H4 (cell line): ENCODE data around the gene PHKA2. TPM values are rescaled to one million over a fixed set of nuclear protein-coding genes. Genes with fewer than 3 reads are reported as not detected.

Experiments
- DNase-seq: peaks from one replicate; pipeline ENCODE4 v3.0.0-alpha.2; 2015; ENCODE audit warnings: low spot score
- total RNA-seq: library from RNA; depleted of rRNA; stranded (reverse); fragments of >200 nt; shearing (Covaris generic); gene quantifications from 2 replicates; pipeline ENCODE4 v1.2.3, GENCODE V29; 2014

The PHKA2 gene
- total RNA-seq, 1 experiment from 2014 or later = 5.2 TPM

DNA sequence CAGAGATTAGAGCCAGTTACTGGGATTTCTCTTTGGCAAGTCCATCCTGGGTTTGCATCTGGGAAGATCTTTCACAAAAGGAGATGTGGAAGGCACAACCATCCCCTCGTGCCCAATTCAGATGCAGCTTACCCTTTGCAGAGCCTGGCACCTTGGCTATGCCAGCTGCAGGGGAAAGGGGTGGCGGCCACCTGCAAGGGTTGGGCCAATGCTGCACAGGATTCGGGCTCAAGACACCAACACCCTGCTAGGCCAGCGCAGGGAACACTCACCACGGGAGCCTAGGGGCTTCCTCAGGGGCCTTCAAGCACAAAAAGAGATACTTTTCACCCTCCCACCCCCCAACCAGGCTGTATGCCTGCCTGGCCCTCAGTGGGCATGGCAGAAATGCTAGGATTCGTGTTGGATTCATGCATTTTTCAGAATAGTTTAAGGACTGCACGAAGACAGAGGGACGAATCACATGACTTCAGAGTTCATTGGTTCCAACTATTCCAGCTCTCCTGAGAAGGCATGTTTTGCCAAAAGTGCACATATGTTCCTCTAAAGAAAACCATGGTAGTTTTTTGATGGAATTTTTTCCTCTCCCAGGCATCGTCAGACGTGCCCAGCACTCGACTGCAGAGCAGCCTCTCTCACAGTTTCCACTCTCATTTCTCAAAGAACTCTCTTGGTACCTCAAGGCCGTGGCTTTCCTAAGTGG lies 94.4 kb downstream of the PHKA2 start:
- no peak for DNase-seq

DNA sequence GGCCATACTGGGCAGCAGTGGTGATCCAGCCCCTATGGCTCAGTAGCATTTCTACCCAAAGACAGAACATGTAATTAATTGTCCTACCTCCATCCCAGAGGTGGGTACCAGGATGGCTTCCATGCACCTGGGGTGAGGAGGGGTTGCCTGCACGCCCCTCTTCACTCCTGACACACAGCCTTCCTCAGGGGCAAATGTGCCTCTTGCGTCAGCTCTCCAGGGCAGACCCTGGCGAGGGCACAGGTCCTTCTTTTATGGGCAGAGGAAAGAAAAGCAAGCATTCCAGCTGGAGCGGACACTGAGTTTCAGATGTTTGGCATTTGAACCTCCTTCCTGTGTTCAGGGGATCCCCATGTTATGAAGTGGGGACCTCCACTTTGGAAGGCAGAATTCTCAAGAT lies 95.6 kb downstream of the PHKA2 start:
- DNase-seq = no peak

DNA sequence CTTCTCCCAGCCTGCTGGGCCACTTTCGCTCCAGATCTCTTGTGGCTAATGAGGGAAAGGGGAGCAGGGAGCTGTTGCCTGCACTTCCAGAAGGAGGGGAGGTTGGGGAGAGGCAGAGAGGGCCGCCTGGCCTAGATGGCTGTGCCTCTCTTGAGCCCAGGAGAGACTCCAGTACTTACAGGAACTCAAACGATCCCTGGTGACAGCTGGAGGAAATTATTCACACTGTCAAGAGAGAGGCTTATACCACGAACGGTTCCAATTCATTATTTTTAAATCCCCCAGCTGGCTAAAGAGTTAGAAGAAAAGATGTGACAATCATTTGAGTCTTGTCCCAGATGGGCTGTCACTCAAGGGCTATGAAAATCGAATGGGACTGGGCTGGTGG lies 96.1 kb downstream of the PHKA2 start:
- no peak for DNase-seq

DNA sequence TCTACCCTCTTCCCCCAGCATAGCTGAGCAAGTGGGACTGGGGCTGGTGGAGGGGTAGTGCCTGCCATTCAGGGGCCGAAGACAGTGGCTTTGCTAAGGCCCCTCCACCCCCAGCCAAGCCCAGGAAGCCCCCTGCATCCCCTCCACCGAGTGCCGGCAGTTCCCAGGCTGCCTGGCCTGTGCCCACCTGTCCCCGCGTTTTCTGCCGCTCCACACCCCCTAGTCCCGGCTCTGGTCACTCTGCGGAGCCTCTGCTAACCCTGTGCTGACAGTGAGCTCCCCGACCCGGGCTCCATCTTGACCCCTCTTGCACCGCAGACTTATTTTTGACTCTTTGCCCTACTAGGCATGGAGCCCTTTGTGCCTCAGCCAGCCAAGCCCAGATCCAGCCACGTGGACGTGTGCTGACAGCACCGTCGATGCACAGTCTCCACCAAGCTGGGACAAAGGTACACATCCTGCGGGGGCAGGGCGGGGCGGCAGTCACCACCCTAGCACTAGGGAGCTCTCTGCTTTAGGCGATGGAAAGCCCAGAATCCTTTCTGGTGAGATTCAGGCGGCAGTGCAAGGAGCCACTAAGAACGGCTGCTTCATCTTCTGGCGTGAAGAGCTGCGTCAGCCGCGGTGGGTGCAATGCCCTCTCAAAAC lies 96.6 kb downstream of the PHKA2 start:
- no peak for DNase-seq

DNA sequence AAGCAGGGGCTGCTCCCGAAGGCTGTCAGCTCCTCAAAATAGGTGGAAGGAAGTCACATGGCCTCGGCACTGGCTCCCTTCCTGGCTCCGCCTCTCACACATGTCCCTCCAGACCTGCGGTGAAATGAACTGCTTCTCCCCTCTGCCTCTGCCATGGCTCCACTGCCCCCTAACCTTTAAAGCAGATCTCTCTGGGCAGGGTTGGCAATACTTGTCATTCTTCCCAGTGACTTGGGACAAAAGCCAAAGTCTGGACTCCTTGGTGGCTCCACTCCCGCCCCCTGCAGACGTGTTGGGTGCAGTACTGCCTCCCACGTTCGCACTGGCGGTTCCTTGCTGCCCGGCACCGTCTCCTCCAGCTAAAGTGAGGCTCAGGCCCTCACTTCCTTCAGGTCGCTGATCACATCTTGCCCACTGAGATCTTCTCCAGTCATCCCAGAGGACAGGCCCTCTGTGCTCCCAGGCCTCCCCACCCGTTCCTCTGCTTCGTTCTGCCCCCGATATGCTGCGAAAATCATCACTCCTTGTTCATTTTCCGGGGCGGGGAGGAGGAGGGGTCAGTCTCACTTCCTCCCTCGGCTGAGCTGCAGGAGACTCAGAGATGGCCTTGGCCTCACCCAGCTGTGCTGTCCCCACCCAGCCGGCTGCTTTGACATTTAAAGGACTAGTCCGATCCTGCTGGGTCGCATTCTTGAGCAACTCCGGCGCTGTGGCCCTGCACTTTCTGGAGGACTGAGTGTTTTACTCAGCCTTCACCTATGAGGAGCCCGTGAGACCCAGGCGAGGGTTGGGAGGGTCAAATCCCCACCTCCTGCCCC lies 97.4 kb downstream of the PHKA2 start:
- peak; percentile 83 for DNase-seq

DNA sequence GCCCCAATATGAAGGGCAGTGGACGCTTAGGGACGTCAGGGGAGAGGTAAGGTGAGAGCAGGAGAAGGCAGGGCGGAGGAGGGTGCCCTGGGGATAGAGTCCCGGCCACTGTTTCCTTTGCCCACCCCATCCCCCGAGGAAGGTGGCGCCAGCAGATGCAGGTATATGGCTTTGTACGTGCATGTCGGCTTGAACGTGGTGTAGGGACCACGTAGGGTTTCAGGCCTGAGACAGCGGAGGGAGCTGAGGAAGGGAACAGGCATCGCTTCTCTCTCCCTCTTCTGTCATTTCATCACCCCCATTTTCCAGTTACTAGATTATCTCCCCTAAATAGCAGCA lies 97.9 kb downstream of the PHKA2 start:
- no peak for DNase-seq

DNA sequence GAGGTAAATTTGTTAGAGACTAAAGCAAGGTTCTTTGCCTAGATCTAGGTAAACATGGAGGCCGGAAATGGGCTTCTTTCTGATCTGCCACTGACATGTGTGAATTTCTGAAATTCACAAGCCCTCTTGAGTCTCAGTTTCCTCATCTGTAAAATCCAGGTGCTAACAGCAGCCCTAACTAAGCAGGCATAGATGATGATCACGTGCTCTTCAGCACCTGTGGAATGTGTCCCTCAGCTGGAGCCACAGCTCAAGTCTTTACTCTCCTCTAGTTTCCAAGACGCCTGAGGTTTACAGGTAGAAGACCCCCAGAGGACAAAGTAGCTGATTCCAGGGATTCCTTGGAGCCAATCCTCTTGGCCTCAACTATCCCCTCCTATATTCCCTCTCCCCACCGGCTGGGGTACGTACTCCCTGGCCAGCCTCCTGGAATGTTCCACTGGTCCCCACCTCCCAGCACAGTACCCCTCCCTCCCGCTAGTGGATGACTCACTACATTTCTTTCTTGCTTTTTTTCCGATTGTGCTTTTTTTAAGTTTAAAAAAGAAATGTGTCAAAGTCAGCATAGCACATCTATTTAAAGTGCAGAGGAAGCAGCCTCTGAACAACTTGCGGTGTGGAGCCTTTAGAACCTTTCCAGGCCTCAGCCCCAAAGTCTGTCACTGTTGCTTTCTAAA lies 98.4 kb downstream of the PHKA2 start:
- no peak for DNase-seq

DNA sequence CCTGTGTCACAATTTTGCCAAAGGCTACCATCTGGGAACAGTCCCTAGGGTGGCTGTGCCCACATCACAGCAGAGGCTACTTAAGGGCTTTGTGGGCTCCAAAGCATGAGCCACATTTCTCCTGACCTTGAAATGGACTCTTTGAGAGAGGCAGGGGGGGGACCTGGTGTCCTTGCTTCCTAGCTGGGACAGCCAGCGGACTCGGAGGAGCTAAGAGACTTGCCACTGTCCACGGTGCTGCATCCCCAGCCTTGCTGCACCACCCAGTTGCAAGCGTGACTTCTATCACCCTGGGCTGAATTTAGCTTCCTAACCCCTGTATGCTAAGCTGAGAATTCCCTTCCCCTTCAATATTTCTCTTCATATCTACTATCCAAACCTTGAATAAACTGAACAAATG lies 99.0 kb downstream of the PHKA2 start:
- no peak for DNase-seq

DNA sequence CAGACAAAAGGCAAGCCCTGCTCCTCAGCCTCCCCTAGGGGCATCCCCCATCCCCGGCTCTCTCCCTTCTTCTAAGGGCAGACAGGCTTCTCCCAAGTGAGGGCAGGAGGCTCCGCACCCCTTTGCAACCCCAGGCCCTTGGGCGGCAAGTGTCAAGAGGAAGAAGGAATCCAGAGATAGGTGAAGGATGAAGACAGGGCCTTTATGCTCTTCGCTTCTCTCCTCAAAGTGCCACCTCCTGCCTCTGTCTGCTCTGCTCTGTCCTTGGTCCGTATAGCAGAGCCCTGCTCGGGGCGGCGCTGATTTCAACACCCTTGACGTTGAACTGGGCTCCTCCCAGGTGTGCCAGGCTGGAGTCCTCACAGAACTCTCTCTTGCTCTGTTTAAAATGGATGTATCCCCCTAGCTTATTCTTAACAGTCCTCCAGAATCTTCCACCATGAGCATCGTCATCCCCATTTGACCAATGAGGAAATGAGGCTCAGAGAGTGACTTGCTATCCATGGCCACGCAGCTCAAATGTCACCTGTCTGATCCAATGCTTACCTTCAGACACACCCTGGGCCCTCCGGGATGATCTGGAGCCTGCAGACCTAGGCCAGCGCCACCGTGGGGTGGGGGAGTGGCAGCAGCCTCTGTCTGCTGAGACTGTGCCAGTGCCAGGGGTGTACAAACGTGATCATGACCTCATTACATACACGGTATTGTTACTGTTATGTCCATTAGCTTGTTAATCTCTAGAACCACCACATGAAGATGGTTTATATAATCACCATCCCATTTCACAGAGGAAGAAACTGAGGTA lies 99.8 kb downstream of the PHKA2 start:
- no peak for DNase-seq

DNA sequence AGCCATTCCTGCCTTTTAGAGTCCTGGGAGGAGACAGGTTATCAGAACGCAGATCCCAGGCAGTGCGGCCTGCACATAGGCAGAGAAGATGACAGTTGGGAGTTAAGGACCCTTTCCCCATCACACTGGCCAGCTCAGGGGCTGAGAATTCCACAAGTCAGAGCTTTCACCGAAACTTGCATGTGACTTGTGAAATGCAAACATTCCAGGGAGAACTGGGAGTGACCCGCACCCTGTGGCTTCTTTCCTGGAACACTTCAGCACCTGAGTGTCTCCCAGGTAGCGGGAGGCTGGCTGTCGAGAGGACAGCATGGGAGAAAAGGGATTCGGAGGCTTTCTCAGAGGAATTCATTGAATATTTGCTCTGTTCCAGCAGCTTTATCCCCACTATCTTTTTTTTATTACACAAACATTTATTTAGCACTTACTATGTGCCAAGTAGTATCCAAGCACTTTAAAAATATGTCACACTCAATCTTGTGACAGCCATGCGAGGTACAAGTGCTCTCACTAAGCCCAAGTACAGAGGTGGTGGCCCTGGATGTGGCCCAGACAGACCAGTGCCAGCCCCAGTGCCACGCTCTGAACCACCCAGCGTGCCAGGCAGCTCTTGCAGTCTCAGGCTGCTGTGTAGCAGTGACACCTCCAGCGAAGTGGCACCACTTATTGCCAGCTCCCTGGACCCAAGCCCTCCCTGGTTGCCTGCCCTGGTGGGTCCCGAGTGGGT lies 100.5 kb downstream of the PHKA2 start:
- DNase-seq = no peak

DNA sequence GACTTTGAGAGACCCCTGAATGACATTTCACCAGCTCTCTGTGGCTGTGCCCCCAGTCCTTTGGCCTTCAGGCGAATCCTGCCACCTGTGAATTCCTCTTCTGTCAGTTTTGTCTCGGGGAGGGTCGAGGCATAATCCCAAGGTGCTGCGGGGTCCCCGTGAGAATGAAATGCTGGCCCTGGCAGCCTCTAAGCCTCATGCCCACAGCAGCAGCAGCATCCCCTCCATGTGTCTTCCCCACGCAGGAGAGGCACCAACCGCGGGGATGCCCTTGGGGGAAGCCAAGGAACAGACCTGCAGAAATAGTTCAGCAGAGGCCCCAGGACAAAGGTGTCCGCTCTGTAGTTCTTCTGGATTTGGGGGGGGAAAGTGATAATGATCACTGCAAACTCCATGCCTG lies 104.8 kb downstream of the PHKA2 start:
- no peak for DNase-seq

DNA sequence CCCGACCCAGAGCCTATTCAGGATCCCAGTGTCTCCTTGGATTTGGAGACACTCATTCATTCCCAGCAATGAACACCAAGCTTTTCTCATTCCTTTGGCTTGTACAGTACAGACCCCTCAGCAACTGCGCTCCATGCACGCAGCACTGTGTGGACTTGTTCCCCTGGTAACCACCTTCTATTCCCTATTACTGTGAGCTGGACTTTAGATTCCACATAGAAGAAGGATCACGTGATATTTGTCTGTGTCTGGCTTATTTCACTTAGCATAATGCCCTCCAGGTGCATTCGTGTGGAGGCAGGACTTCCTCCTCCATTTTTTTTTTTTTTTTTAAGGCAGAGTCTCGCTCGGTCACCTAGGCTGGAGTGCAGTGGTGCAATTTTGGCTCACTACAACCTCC lies 106.4 kb downstream of the PHKA2 start:
- DNase-seq = no peak

DNA sequence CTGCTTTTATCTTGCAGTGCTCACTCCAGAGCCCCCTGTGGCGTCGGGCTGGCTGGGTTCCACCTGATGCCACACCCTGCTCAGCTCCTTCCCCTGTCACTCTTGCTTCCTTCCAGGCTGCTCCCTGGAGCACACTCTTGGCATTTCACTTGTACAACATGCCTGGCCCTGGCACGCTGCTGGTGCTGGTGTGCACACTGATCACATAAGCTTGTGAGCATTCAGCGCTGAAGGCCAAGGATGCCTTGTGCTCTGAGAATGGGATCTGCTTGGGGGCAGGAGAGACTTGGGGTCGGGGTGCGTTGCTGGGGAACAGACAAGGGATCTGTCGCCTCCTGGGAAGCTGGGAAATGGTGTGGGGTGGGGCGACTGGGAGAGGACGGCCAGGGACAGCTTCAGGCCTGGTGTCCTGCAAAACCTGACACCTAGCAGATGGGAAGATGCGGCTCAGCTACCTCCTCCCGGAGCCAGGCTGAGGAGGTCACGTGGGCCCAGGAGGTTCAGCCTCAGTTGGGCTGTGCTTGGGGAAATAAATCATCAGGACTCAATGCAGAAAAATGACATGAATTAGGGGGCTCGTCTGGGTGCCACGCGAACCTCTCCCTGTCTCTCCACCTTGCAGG lies 108.5 kb downstream of the PHKA2 start:
- DNase-seq = no peak

DNA sequence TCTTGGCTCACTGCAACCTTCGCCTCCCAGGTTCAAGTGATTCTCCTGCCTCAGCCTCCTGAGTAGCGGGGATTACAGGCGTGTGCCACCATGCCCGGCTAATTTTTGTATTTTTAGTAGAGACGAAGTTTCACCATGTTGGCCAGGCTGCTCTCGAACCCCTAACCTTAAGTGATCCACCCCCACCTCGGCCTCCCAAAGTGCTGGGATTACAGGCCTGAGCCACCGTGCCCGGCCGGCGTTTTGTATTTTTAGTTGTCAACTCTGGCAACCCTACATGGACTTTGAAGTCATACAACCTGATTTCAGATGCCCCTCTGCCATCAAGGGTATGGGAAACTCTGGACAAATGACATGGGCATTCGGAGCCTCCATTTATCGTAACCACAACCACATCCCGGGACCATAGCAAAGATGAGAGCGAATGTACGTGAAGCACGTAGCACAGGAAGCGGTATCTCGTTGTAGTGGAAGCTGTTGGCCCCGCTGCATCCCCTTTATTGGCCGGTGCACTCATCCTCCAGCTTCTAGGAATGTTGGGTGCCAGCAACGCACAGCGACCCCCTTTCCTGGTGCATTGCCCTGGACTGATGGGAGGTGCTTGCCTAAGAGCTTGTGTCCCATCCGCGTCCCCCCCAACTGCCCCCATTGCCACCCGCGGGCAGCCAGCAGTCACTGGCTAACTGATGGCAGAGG lies 109.2 kb downstream of the PHKA2 start:
- no peak for DNase-seq

DNA sequence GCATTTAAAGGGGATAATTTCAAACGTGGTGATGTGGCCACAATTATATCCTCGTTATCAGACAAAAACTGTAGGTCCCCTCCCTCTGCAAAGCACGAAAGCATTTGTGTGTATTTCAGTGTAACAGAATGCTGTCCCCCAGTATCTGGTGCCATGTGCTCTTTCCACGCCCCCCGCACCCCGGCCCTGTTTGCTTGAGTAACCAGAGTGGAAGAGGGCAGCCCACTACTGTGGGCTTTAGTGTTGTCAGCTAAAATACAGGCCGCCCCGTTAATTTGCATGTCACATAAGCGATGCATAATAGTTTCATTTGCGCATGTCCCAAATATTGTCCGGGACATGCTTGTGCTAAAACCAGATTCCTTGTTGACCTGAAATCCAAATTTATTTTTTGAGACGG lies 110.1 kb downstream of the PHKA2 start:
- no peak for DNase-seq

DNA sequence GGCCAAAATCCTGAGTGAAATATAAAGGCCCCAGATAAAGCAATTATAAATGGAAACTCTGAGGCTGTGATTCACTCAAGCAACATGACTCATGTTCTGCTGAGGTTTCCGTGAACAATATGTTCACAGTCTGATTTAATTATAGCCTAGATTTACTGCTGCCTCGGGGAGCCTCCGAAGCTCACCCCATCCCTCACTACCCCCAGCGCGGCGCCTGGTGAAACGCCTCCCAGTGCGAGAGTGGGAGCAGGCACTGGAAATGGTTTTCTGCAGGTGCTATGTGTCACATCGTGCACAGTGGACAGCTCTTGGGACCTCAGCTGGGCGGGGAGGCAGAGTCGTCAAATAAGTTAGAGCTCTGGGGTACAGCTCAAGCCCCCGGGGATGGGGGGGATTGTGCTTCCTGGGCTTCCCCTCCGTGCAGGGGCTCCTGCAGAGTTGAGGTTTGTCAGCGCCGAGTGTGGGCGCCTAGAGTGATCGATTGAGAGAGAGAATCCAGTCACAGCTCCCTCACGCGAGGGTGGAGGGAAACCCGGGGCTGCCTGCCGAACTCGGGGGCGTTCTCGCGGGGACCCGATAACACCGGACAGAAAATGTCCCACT lies 110.6 kb downstream of the PHKA2 start:
- DNase-seq = peak; percentile 78

DNA sequence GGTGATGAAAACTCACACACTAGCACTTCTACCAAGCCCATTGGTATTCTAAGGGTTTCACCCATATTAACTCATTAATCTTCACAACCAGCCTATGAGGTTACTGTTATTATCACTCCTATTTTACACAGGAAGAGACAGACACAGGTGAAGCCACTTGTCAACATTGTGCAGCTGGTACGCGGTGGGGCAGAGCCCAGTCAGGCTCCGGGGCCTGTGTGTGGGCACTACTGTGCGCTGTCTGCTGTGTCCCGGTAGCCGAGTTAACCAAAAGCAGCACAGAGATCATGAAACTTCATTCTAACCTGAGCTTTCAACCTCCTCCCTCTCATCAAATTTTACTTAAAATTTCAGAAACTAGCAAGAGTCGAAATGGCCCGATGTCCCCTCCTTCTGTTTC lies 111.3 kb downstream of the PHKA2 start:
- DNase-seq = no peak

DNA sequence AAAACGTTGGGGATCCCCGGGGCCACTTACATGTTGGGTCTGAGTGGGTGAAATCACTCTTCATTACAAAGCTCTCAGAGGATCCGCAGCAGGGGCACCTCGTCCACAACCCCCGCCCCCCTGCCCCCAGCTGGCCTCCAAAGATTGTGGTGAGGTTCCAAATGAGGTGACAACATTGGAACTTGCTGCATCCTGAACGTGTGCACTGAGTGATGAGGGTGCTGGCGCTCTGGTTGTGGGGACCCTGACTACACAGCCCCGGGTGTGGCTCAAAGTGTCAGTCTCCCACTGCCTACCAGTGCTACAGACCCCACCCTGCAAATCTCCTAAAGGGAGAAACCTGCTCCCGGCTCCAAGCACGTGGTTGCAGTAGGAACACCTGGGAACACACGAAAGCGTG lies 111.9 kb downstream of the PHKA2 start:
- DNase-seq = no peak

DNA sequence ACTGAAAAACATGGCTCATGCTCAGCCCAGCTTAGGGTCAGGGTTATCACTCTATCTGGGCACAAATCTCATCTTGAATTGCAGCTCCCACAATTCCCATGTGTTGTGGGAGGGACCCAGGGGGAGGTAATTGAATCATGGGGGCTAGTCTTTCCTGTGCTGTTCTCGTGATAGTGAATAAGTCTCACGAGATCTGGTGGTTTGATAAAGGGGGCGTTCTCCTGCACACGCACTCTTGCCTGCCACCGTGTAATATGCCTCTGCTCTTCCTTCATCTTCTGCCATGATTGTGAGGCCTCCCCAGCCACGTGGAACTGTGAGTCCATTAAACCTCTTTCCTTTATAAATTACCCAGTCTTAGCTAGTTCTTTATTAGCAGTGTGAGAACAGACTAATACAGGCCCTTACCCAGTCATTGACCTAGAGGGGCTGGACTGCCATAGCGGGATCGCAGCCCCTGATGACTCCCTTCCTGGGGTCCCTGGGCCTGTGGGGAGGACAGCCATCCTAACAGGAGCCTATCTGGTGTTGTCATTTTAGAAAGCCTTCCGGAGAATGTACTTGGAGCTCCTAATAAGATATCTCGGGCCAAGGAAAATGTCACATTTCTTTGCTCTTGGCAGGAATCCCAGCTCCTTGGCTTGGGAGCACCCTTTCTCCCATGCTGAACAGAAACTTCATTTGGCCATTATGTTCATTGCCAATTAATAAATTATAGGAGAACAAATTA lies 112.6 kb downstream of the PHKA2 start:
- no peak for DNase-seq
